ENCODE results near the gene TRIM66.

The TRIM66 gene

GRCh38 chr11:8721609-8722500, 39.4 kb upstream of the TRIM66 start:
- TF ChIP-seq CTCF (IDR thresholded peaks at IDR 0.05; ENCODE audit: low read depth, low read length) (no peak), MYC (IDR thresholded peaks at IDR 0.05; ENCODE audit: low read depth, low read length) (no peak), POLR2A (IDR thresholded peaks at IDR 0.05; ENCODE audit: extremely low read depth, insufficient read length) (no peak), MAX (IDR thresholded peaks at IDR 0.05; ENCODE audit: low read depth, low read length) (no peak)
- no peak overlapping the region for H3K4me3 ChIP-seq (ENCODE audit: low read depth, low read length)
- no peak for DNase-seq (ENCODE audit: low read depth)

GRCh38 chr11:8720868-8721608, 38.6 kb upstream of the TRIM66 start:
- TF ChIP-seq MAX (IDR thresholded peaks at IDR 0.05; ENCODE audit: low read depth, low read length) (no peak), CTCF (IDR thresholded peaks at IDR 0.05; ENCODE audit: low read depth, low read length) (no peak), MYC (IDR thresholded peaks at IDR 0.05; ENCODE audit: low read depth, low read length) (no peak), POLR2A (IDR thresholded peaks at IDR 0.05; ENCODE audit: extremely low read depth, insufficient read length) (no peak)
- no peak overlapping the region for H3K4me3 ChIP-seq (ENCODE audit: low read depth, low read length)
- DNase-seq (ENCODE audit: low read depth): no peak

- no peak for DNase-seq (ENCODE audit: low read depth)
- no peak overlapping the region for H3K4me3 ChIP-seq (ENCODE audit: low read depth, low read length)
- TF ChIP-seq MYC (IDR thresholded peaks at IDR 0.05; ENCODE audit: low read depth, low read length) (no peak), POLR2A (IDR thresholded peaks at IDR 0.05; ENCODE audit: extremely low read depth, insufficient read length) (no peak), CTCF (IDR thresholded peaks at IDR 0.05; ENCODE audit: low read depth, low read length) (no peak), MAX (IDR thresholded peaks at IDR 0.05; ENCODE audit: low read depth, low read length) (no peak)
Measured at GRCh38 chr11:8720352-8720751, 37.9 kb upstream of the TRIM66 start.

GRCh38 chr11:8719721-8720120, 37.3 kb upstream of the TRIM66 start:
- no peak for TF ChIP-seq MAX (IDR thresholded peaks at IDR 0.05; ENCODE audit: low read depth, low read length)
- TF ChIP-seq MYC (IDR thresholded peaks at IDR 0.05; ENCODE audit: low read depth, low read length): no peak
- TF ChIP-seq CTCF (IDR thresholded peaks at IDR 0.05; ENCODE audit: low read depth, low read length): no peak
- TF ChIP-seq POLR2A (IDR thresholded peaks at IDR 0.05; ENCODE audit: extremely low read depth, insufficient read length): no peak
- DNase-seq (ENCODE audit: low read depth): no peak
- H3K4me3 ChIP-seq (ENCODE audit: low read depth, low read length): no peak overlapping the region

- no peak for DNase-seq (ENCODE audit: low read depth)
- TF ChIP-seq CTCF (IDR thresholded peaks at IDR 0.05; ENCODE audit: low read depth, low read length): no peak
- TF ChIP-seq MAX (IDR thresholded peaks at IDR 0.05; ENCODE audit: low read depth, low read length): no peak
- no peak for TF ChIP-seq MYC (IDR thresholded peaks at IDR 0.05; ENCODE audit: low read depth, low read length)
- no peak for TF ChIP-seq POLR2A (IDR thresholded peaks at IDR 0.05; ENCODE audit: extremely low read depth, insufficient read length)
- H3K4me3 ChIP-seq (ENCODE audit: low read depth, low read length): no peak overlapping the region
Measured at GRCh38 chr11:8719211-8719649, 36.8 kb upstream of the TRIM66 start.

All from NB4 (cell line).